Activated CD8-positive, alpha-beta memory T cell treated with anti-CD3 and anti-CD28 coated beads, Interleukin-2, amount 50 U/mL, for 48 hours (primary cell): ENCODE measurements around the gene SCCPDH.
"Not testable (repeated sequence)": the region's sequence is repeated elsewhere in the genome, so short reads cannot be mapped to it uniquely, and the experiment has no call there.

ENCODE experiments used
- DNase-seq: peaks from one replicate; pipeline ENCODE4 v3.0.0-alpha.2; 2020

SCCPDH gene

GRCh38 chr1:246724016-246724730 is at the start of gene SCCPDH:
Gene SCCPDH, plus strand, starts transcription at chr1:246724409. Its CDS starts 14 bp downstream, at chr1:246724423.
- peak; percentile 91 for DNase-seq

GRCh38 chr1:246677842-246678241 is 46.4 kb upstream of the SCCPDH start:
- DNase-seq = no peak

GRCh38 chr1:246678816-246679793 is 45.1 kb upstream of the SCCPDH start:
- DNase-seq = peak; percentile 30

GRCh38 chr1:246679794-246680177 is 44.4 kb upstream of the SCCPDH start:
- DNase-seq = no peak

GRCh38 chr1:246680190-246680589 is 44.0 kb upstream of the SCCPDH start:
- DNase-seq = peak; percentile 22

- DNase-seq = peak; percentile 41
Observed at GRCh38 chr1:246680696-246681130, 43.5 kb upstream of the SCCPDH start.

- no peak for DNase-seq
Observed at GRCh38 chr1:246681900-246682895, 42.0 kb upstream of the SCCPDH start.

GRCh38 chr1:246683521-246683920 is 40.7 kb upstream of the SCCPDH start:
- no peak for DNase-seq

- DNase-seq = no peak
Observed at GRCh38 chr1:246687002-246687401, 37.2 kb upstream of the SCCPDH start.

- peak; percentile 69 for DNase-seq
Observed at GRCh38 chr1:246689409-246690008, 34.7 kb upstream of the SCCPDH start.

- DNase-seq = no peak
Observed at GRCh38 chr1:246690100-246690499, 34.1 kb upstream of the SCCPDH start.

- DNase-seq = no peak
Observed at GRCh38 chr1:246691622-246692495, 32.4 kb upstream of the SCCPDH start.

GRCh38 chr1:246694213-246694895 is 29.9 kb upstream of the SCCPDH start:
- not testable (repeated sequence) for DNase-seq

- DNase-seq = no peak
Observed at GRCh38 chr1:246695136-246695535, 29.1 kb upstream of the SCCPDH start.

- no peak for DNase-seq
Observed at GRCh38 chr1:246695666-246696065, 28.5 kb upstream of the SCCPDH start.

- DNase-seq = no peak
Observed at GRCh38 chr1:246698466-246699094, 25.6 kb upstream of the SCCPDH start.

GRCh38 chr1:246699095-246699735 is 25.0 kb upstream of the SCCPDH start:
- DNase-seq = peak; percentile 85

- no peak for DNase-seq
Observed at GRCh38 chr1:246703581-246703980, 20.6 kb upstream of the SCCPDH start.

GRCh38 chr1:246705368-246705767 is 18.8 kb upstream of the SCCPDH start:
- no peak for DNase-seq
